DMS79 treated with DMSO at 0.1 percent for 48 hours (cell line): Measurements from ENCODE around the gene GGTLC3.
"Not testable (repeated sequence)": the region's sequence is repeated elsewhere in the genome, so short reads cannot be mapped to it uniquely, and the experiment has no call there.

ENCODE experiments used
- DNase-seq: peaks from one replicate; lab custom pipeline; 2025; lab: John Stamatoyannopoulos, UW

The GGTLC3 gene

GRCh38 chr22:18518061-18518460 lies at the start of gene GGTLC3:
GGTLC3 (minus strand) TSS chr22:18518161; CDS start chr22:18517897, 264 bp downstream.
- DNase-seq: not testable (repeated sequence)

- DNase-seq: not testable (repeated sequence)
Observed at GRCh38 chr22:18560099-18560974, 42.4 kb upstream of the GGTLC3 start.

- DNase-seq: not testable (repeated sequence)
Observed at GRCh38 chr22:18558939-18559338, 41.0 kb upstream of the GGTLC3 start.

GRCh38 chr22:18558516-18558915 lies 40.6 kb upstream of the GGTLC3 start:
- DNase-seq: not testable (repeated sequence)

- DNase-seq: not testable (repeated sequence)
Observed at GRCh38 chr22:18554280-18555256, 36.6 kb upstream of the GGTLC3 start.

GRCh38 chr22:18552839-18553597 lies 35.1 kb upstream of the GGTLC3 start:
- DNase-seq: not testable (repeated sequence)

- not testable (repeated sequence) for DNase-seq
Observed at GRCh38 chr22:18551046-18551445, 33.1 kb upstream of the GGTLC3 start.

- DNase-seq: not testable (repeated sequence)
Observed at GRCh38 chr22:18549458-18550179, 31.7 kb upstream of the GGTLC3 start.

- DNase-seq: not testable (repeated sequence)
Observed at GRCh38 chr22:18544615-18545014, 26.7 kb upstream of the GGTLC3 start.

GRCh38 chr22:18543400-18543799 lies 25.4 kb upstream of the GGTLC3 start:
- DNase-seq: not testable (repeated sequence)

GRCh38 chr22:18539994-18540393 lies 22.0 kb upstream of the GGTLC3 start:
- DNase-seq: not testable (repeated sequence)

- DNase-seq: not testable (repeated sequence)
Observed at GRCh38 chr22:18534315-18534714, 16.4 kb upstream of the GGTLC3 start.

- not testable (repeated sequence) for DNase-seq
Observed at GRCh38 chr22:18533633-18534032, 15.7 kb upstream of the GGTLC3 start.

- DNase-seq: not testable (repeated sequence)
Observed at GRCh38 chr22:18529416-18530145, 11.6 kb upstream of the GGTLC3 start.

- not testable (repeated sequence) for DNase-seq
Observed at GRCh38 chr22:18528597-18529415, 10.8 kb upstream of the GGTLC3 start.

GRCh38 chr22:18527752-18528596 lies 10.0 kb upstream of the GGTLC3 start, which contains the start of gene TMEM191B:
TMEM191B (plus strand) TSS chr22:18527802; CDS start chr22:18527981, 179 bp downstream.
- DNase-seq: not testable (repeated sequence)

GRCh38 chr22:18523328-18523727 lies 5.4 kb upstream of the GGTLC3 start:
- not testable (repeated sequence) for DNase-seq

GRCh38 chr22:18522762-18523161 lies 4.8 kb upstream of the GGTLC3 start:
- DNase-seq: not testable (repeated sequence)
